Astrocyte of the spinal cord (primary cell): ENCODE measurements around the gene BCO1.
"Not testable (repeated sequence)": the region's sequence is repeated elsewhere in the genome, so short reads cannot be mapped to it uniquely, and the experiment has no call there.

Experiments
- DNase-seq: peaks from one replicate; pipeline ENCODE4 v3.0.0; 2011; ENCODE audit warnings: low read depth, low spot score
- H3K4me3 ChIP-seq: 2 replicates; pipeline ENCODE4 v1.5.1; 2011; ENCODE audit warnings: low read depth, mild to moderate bottlenecking, low read length, moderate library complexity
- in situ Hi-C: cut with HindIII; loops from 2 replicates; pipeline ENCODE4 v1.10.0; 2017; ENCODE audit warnings: low sequenced_read_pairs
- TF ChIP-seq, protein P1 (sequence below): IDR thresholded peaks from 2 replicates; pipeline ENCODE4 v1.5.1; 2012; ENCODE audit warnings: low read depth, mild to moderate bottlenecking, low read length, inconsistent platforms

The BCO1 gene

GRCh38 chr16:81216706-81217105 lies 21.8 kb upstream of the BCO1 start:
- H3K4me3 ChIP-seq, result no peak overlapping the region
- DNase-seq, result no peak
- in situ Hi-C loops, result no loop called here
- TF ChIP-seq, protein P1, sequence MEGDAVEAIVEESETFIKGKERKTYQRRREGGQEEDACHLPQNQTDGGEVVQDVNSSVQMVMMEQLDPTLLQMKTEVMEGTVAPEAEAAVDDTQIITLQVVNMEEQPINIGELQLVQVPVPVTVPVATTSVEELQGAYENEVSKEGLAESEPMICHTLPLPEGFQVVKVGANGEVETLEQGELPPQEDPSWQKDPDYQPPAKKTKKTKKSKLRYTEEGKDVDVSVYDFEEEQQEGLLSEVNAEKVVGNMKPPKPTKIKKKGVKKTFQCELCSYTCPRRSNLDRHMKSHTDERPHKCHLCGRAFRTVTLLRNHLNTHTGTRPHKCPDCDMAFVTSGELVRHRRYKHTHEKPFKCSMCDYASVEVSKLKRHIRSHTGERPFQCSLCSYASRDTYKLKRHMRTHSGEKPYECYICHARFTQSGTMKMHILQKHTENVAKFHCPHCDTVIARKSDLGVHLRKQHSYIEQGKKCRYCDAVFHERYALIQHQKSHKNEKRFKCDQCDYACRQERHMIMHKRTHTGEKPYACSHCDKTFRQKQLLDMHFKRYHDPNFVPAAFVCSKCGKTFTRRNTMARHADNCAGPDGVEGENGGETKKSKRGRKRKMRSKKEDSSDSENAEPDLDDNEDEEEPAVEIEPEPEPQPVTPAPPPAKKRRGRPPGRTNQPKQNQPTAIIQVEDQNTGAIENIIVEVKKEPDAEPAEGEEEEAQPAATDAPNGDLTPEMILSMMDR, result no peak

- H3K4me3 ChIP-seq, result no peak overlapping the region
- TF ChIP-seq, protein P1, result no peak
- in situ Hi-C loops, result no loop called here
- no peak for DNase-seq
Observed at GRCh38 chr16:81219151-81219550, 19.3 kb upstream of the BCO1 start.

DNA sequence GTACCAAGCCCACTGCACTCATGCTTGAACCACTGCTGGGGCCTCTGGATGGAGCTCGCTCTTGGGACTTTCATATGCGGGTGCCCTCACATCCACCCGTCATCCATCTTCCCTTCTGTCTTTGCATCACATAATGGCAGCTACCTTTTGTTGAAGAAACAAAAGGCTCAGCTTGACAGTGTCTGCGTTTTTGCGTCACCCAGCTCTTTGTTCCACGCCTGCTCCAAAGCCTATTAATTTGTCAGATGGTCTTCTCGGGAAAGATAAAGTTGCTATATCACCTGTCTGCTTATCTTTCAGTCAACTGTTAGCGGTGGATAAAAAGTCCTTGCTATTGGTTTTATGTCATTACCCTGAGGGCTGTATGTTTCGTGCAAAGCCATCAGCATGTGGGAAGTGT lies 18.1 kb upstream of the BCO1 start:
- in situ Hi-C loops, result no loop called here
- DNase-seq, result no peak
- no peak overlapping the region for H3K4me3 ChIP-seq
- TF ChIP-seq, protein P1, result no peak

- TF ChIP-seq, protein P1, result no peak
- H3K4me3 ChIP-seq, result no peak overlapping the region
- DNase-seq, result no peak
- in situ Hi-C loops, result no loop called here
Observed at GRCh38 chr16:81221731-81222130, 16.8 kb upstream of the BCO1 start.

DNA sequence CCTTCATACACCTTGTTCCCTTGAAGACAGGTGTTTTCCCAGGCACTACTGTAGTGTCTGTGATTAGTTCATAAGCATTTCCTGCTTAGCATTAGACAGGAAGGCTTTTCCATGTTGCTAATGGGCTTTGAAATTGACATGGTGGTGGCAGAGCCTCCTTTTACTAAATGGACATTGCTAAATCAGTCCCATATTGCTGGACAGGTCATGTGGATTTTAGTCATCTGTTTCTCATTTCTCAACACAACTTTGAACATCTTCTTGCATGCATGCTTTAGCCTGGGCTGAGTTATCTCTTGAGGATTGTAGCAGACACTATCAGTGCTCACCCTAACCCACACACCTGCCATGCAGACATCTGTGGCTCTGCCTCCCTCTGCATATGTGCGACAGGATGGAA lies 13.7 kb upstream of the BCO1 start:
- in situ Hi-C loops, result no loop called here
- TF ChIP-seq, protein P1, result no peak
- no peak for DNase-seq
- no peak overlapping the region for H3K4me3 ChIP-seq

GRCh38 chr16:81225697-81226096 lies 12.8 kb upstream of the BCO1 start:
- H3K4me3 ChIP-seq, DNase-seq, in situ Hi-C loops: not testable (repeated sequence)

DNA sequence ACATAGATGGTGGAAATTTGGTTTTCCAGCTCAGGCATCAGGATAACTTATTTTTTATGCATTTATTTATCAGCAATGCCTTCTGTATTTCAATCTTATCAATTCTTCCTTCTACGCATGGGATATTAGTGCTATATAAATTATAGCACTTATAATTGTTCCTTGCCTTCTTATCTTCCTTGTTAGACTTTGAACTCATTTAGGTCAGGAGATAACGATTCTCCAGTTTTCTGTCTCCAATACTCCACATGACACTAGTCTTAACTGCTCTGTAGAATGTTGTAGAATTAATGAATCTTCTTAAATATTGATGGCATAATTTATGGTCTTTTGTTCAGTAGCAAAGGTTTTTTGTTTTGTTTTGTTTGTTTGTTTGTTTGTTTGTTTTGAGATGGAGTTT lies 10.7 kb upstream of the BCO1 start:
- no peak for DNase-seq
- H3K4me3 ChIP-seq, result no peak overlapping the region
- TF ChIP-seq, protein P1, result no peak
- in situ Hi-C loops, result no loop called here
